ELF-1 (cell line): ENCODE results near the gene HABP4.
A peak's percentile ranks its signal among the peaks of the same experiment; 100 is the strongest.

Source experiments
- DNase-seq: peaks from one replicate; pipeline ENCODE4 v3.0.0-alpha.2; 2016; ENCODE audit warnings: low read depth, low spot score

The HABP4 gene, protein sequence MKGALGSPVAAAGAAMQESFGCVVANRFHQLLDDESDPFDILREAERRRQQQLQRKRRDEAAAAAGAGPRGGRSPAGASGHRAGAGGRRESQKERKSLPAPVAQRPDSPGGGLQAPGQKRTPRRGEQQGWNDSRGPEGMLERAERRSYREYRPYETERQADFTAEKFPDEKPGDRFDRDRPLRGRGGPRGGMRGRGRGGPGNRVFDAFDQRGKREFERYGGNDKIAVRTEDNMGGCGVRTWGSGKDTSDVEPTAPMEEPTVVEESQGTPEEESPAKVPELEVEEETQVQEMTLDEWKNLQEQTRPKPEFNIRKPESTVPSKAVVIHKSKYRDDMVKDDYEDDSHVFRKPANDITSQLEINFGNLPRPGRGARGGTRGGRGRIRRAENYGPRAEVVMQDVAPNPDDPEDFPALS

GRCh38 chr9:96449845-96450612 lies at the start of gene HABP4:
Gene HABP4 (plus strand): TSS chr9:96450169. CDS start chr9:96450280, 111 bp downstream.
- DNase-seq = peak; percentile 96

DNA sequence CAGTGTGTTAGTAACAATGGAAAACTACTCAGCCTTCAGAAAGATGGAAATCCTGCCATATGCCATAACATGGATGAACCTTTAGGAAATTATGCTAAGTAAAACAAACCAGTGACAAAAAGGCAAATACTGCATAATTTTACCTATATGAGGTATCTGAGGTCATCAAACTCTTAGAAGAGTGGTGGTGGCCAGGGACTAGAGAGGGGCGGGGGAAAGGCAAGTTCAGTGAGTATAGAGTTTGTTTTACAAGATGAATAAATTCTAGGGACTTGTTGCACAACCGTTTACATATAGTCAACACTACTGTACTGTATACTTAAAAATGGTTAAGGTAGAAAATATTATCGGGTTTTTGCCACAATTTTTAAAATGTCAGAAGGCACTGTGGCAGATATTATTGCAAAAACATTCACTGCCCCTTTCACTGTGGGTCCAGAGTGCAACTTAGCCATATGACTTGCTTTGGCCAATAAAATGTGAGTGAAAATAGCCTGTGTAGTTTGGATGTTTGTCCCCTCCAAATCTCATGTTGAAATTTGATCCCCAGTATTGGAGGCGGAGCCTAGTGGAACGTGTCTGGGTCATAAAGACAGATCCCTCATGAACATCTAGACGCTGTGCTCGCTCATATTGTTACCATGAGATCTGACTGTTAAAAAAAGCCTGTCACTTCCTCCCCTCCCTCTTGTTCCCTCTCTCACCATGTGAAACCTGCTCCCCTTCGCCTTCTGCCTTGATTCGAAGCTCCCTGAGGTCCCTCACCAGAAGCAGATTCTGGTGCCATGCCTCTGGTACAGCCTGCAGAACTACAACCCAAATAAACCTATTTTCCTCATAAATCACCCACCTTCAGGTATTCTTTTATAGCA lies 41.3 kb upstream of the HABP4 start:
- DNase-seq = no peak

DNA sequence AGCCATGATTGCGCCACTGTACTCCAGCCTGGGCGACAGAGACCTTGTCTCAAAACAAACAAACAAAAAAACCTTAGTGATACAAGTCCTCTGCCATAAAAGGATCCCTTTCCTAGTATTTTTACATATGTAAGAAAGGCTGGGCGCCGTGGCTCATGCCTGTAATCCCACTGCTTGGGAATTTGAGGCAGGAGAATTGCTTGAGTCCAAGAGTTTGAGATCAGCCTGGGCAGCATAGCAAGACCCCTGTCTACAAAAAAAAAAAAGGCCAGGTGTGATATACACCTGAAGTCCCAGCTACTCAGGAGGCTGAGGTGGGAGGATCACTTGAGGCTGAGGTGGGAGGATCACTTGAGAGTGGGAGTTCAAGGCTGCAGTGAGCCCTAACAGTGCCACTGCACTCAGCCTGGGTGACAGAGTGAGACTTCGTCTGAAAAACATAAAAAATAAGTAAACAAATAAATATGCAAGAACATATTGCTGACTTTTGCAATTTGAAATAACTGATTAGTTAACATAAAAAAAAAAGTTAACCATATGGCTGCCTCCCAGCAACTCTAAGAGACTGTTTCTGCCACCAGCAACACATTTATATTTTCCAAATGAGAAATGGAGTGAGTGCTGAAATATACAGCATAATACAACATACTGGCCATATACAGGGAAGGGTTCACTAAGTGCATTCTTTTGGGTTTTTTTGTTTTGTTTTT lies 38.7 kb upstream of the HABP4 start:
- DNase-seq = no peak

GRCh38 chr9:96412174-96412913 lies 37.6 kb upstream of the HABP4 start:
- DNase-seq = no peak

DNA sequence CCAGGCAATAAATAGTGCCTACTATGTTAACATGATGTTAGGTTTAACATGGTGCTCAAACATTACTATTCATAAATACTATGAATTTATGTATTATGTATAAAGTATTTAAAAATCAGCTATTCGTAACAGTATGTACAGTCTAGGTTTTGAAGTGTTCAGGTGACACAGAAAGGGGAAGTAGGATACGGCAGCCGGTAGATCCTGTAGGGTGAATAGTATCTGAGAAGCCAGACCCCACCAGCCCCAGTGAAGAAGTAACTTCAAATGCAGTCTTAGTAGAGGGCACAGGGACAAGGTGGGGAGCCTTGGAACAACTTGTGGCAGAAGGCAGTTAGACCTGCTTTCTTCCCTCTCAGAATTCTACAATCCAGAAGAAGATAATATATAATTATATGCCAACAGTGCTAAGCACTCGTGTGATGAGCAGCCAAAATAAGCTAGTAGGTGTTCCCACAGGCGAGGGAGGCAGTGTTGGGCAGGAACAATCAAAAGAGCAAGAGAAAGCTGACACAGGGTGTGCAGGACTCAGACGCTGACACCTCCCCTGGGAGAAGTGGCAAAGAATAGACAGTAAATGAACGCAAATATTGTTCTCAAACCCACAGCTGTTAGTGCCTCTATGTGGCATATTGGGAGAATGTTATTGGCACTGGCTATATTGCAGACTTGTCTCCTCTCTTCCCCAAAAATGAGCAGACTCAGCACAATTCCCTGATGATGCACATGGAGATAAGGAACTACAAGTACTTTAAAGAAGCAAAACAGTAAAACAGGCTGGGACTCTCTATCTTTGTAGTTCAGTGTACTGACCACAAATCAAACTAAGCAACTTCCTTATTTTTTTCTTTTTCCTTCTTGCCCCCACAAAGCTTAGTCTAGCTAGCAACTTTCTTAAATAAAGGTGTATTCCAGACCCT lies 36.4 kb upstream of the HABP4 start:
- no peak for DNase-seq

GRCh38 chr9:96417051-96417586 lies 32.9 kb upstream of the HABP4 start:
- peak; percentile 93 for DNase-seq

GRCh38 chr9:96417661-96418082 lies 32.3 kb upstream of the HABP4 start:
- no peak for DNase-seq

DNA sequence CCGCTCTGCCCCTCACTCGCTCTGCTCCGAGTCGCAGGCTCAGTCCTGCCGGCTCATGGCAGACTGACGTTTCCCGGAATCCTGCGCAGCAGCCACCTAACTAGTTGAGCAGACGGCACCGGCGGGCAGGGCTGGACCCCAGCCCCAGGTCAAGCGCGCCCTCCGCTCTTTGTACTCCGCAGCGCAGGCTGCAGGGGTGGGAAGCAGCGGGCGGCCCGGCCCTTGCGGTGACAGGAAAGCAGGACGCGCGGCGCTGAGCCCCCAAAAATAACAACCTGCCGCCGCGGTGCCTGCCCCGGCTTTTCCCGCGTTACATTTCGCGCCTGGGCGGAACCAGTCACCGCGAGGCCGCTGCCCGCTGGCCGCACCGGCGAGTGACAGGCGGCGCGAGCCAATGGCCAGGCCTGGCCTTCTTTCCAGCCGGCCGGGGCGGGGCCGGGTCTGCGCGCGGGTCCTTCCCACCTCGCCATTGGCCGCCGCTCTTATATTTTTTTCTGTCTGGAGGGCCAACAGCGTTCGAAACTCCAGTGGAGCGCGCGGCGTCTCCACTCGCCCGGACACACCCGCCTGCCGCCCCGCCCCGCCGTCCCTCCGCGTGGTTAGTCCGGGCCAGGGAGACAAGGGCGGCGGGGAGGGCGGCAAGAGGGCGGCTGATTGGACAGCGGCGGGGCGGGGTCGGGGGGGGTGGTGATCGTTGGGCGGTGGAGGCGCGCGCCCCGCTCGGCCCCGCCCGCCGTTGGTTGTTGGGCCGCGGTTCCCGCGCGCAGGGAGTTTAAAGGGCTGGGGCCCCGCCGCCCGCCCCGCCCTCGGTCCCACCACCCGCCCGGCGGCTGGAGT lies 31.7 kb upstream of the HABP4 start, which contains the start of gene ZNF367:
TSS of gene ZNF367 (minus strand) at position 288 of the 837 bp plus-strand sequence. CDS start 338 bp downstream, outside the sequence.
- DNase-seq = peak; percentile 99

DNA sequence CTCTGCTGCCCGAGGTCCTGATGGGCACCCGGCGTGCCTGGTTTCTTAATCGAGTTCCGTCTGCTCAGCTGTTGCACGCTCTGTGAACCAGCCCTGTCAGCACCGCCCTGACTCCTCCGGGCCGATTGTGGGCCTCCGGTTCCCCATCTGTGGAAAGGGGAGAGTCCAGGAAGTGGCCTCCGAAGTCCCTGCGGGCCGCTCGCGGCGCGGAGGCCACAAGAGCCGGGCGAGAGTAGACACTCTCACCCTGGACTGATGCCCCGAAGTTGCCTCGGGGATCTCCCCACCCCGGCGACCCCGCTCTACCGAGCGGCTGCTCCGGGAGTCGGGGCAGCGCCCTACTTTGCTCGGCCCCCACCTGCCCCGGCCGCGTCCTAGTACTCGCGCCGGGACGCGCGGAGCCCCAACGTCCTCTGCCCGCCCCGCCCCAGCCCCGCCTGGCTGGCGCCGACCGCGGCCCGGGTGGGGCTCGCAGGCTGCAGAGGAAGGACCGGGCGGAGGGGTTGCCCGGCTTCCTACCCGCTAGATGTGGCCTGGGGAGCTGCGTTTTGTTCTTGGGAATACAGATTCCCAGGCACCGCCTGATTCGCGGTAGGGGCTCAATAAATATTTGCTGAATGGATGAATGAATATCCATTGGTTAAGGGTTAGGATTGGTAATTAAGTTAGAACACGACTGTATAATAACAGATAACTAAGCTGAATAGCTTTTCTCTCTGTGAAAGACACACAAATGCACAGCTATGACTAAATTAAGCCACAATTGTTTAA lies 30.9 kb upstream of the HABP4 start:
- peak; percentile 77 for DNase-seq

DNA sequence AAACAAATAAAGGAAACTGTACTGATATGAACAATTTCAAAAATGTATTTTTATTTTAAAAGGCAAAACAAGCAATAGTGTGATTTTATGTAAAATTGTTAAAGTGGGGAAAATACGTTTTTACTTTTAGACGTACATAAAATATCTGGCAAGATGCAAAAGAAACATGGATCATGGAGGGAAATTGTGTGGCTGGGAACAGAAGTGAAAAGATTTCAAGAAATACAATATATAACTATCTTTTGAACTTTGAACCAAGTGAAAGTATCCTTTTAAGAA lies 30.3 kb upstream of the HABP4 start:
- DNase-seq = no peak

- DNase-seq = peak; percentile 87
Measured at GRCh38 chr9:96420468-96421219, 29.3 kb upstream of the HABP4 start.

DNA sequence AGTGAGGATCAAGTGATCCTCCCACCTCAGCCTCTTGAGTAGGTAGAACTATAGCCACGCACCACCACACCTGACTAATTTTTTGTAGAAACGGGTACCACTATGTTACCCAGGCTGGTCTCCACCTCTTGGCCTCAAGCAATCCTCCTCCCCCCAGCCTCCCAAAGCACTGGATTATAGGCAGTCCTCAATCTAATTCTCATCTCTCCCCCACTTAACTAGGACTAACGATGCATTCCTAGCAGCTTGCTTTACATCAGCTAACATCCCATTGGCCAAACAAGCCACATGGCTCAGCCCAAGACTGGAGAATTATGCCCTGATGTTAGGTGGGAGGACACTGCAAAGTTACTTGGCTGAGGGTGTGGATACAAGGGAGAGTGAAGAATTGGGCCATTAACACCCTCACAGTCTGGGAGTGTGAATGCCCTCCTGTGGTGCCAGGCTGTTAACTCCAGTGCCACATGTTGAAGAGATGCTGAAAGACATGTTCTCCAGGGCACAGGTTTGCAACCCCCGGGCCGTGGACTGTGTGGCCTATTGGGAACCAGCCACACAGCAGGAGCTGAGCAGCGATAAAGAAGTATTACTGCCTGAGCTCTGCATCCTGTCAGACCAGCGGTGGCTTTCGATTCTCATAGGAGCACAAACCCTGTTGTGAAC lies 26.5 kb upstream of the HABP4 start:
- DNase-seq = peak; percentile 46

DNA sequence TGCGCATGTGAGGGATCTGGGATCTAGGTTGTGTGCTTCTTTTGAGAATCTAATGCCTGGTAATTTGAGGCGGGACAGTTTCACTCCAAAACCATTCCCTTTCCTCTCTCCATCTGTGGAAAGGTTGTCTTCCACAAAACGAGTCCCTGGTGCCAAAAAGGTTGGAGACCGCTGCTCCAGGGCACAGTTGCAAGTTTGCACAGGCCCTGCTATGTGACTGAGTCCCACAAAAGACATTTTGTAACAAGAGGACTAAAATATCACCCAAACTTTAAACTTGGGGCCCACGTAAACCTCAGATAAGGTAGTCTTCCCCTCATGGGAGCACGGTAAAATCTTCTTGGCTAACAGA lies 26.0 kb upstream of the HABP4 start:
- no peak for DNase-seq

GRCh38 chr9:96425500-96426169 lies 24.3 kb upstream of the HABP4 start:
- DNase-seq = no peak

DNA sequence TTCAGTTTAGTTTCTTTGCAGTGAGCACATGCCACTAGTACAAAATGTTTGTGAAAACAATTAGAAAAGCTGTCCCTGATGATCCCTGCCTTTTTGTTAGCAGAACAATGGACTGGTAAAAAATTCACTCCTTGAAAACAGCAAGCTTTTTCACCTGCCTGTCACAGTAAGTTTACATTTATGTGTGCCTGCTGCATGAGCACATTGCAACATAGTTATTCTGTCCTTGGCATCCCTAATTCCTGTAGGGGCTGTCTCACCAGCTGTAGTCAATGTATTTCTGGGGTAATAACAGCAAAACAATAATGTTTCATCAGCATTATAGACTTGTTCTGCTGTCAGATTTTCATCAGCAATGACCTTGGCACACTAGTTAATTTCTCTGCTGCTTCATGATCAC lies 20.2 kb upstream of the HABP4 start:
- DNase-seq = no peak

DNA sequence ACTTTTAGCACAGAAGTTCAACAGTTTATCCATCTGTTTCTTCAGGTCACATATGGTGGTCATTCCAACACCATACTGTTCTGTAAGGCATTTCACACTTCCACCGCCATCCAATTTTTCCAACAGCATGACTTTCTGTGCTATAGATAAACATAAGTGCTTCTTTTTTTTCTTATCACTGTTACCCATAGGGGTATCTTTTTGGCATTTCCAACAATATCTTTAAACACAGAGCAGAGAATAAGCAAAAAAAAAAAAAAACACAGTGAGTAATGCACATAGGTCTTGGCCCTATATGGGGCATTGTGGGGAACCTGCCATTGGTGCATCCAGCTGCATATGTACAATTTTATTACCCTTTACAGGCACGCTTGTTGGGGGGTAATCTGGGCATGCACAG lies 19.6 kb upstream of the HABP4 start:
- no peak for DNase-seq
